ENCODE data around the gene AVPI1.

The AVPI1 gene

GRCh38 chr10:97686962-97687784, at the start of gene AVPI1:
AVPI1 (minus strand) TSS chr10:97687241; CDS start chr10:97679905, 7,336 bp downstream.
- Histone ChIP-seq H3K4me3 (ENCODE audit: severe bottlenecking) (peak within 1 kb of the TSS; percentile 72), H3K36me3 (ENCODE audit: low read depth) (peaks cover 37% of the 10 kb centered on the region), H3K27ac (ENCODE audit: poor library complexity, severe bottlenecking) (peak within 1 kb of the TSS; percentile 86), H3K9me3 (ENCODE audit: severe bottlenecking) (no peaks in the 10 kb centered on the region), H3K4me1 (ENCODE audit: insufficient read depth, poor library complexity, severe bottlenecking) (peaks cover 42% of the 10 kb centered on the region), H3K27me3 (ENCODE audit: insufficient read depth, poor library complexity, severe bottlenecking) (no peaks in the 10 kb centered on the region)
- no peak for TF ChIP-seq CTCF (IDR thresholded peaks at IDR 0.05; ENCODE audit: poor library complexity, severe bottlenecking)
- peak; percentile 70 for ATAC-seq (ENCODE audit: low read depth)
- DNase-seq (ENCODE audit: low spot score): peak; percentile 97

GRCh38 chr10:97736403-97736901, 49.4 kb upstream of the AVPI1 start:
- peaks cover 30% of the 10 kb centered on the region for H3K36me3 ChIP-seq (ENCODE audit: low read depth)
- no peaks in the 10 kb centered on the region for H3K27me3 ChIP-seq (ENCODE audit: insufficient read depth, poor library complexity, severe bottlenecking)
- H3K4me1 ChIP-seq (ENCODE audit: insufficient read depth, poor library complexity, severe bottlenecking): peaks cover 5% of the 10 kb centered on the region
- peak overlapping the region; percentile 44 for H3K27ac ChIP-seq (ENCODE audit: poor library complexity, severe bottlenecking)
- H3K9me3 ChIP-seq (ENCODE audit: severe bottlenecking): no peaks in the 10 kb centered on the region
- peak; percentile 3; the same call in 1 of the 3 replicates for ATAC-seq (ENCODE audit: low read depth)
- no peak for DNase-seq (ENCODE audit: low spot score)
- H3K4me3 ChIP-seq (ENCODE audit: severe bottlenecking): peak overlapping the region; percentile 89
- no peak for TF ChIP-seq CTCF (IDR thresholded peaks at IDR 0.05; ENCODE audit: poor library complexity, severe bottlenecking)

GRCh38 chr10:97734021-97734420, 47.0 kb upstream of the AVPI1 start:
- Histone ChIP-seq H3K27me3 (ENCODE audit: insufficient read depth, poor library complexity, severe bottlenecking) (no peaks in the 10 kb centered on the region), H3K27ac (ENCODE audit: poor library complexity, severe bottlenecking) (no peak overlapping the region), H3K4me3 (ENCODE audit: severe bottlenecking) (no peak overlapping the region), H3K36me3 (ENCODE audit: low read depth) (peaks cover 6% of the 10 kb centered on the region), H3K4me1 (ENCODE audit: insufficient read depth, poor library complexity, severe bottlenecking) (peaks cover 5% of the 10 kb centered on the region), H3K9me3 (ENCODE audit: severe bottlenecking) (no peaks in the 10 kb centered on the region)
- DNase-seq (ENCODE audit: low spot score) (no peak), ATAC-seq (ENCODE audit: low read depth) (no peak)
- no peak for TF ChIP-seq CTCF (IDR thresholded peaks at IDR 0.05; ENCODE audit: poor library complexity, severe bottlenecking)

GRCh38 chr10:97733256-97733655, 46.2 kb upstream of the AVPI1 start:
- Histone ChIP-seq H3K9me3 (ENCODE audit: severe bottlenecking) (no peaks in the 10 kb centered on the region), H3K27ac (ENCODE audit: poor library complexity, severe bottlenecking) (no peak overlapping the region), H3K4me1 (ENCODE audit: insufficient read depth, poor library complexity, severe bottlenecking) (peaks cover 4% of the 10 kb centered on the region), H3K27me3 (ENCODE audit: insufficient read depth, poor library complexity, severe bottlenecking) (no peaks in the 10 kb centered on the region), H3K36me3 (ENCODE audit: low read depth) (no peaks in the 10 kb centered on the region), H3K4me3 (ENCODE audit: severe bottlenecking) (no peak overlapping the region)
- DNase-seq (ENCODE audit: low spot score): no peak
- TF ChIP-seq CTCF (IDR thresholded peaks at IDR 0.05; ENCODE audit: poor library complexity, severe bottlenecking): no peak
- ATAC-seq (ENCODE audit: low read depth): no peak

GRCh38 chr10:97732052-97732359, 45.0 kb upstream of the AVPI1 start:
- Histone ChIP-seq H3K36me3 (ENCODE audit: low read depth) (no peaks in the 10 kb centered on the region), H3K4me3 (ENCODE audit: severe bottlenecking) (no peak overlapping the region)
- no peak for DNase-seq (ENCODE audit: low spot score)

More at GRCh38 chr10:97732052-97732359, 45.0 kb upstream of the AVPI1 start:
- Histone ChIP-seq H3K9me3 (ENCODE audit: severe bottlenecking) (no peaks in the 10 kb centered on the region), H3K27me3 (ENCODE audit: insufficient read depth, poor library complexity, severe bottlenecking) (no peaks in the 10 kb centered on the region), H3K4me1 (ENCODE audit: insufficient read depth, poor library complexity, severe bottlenecking) (no peaks in the 10 kb centered on the region), H3K27ac (ENCODE audit: poor library complexity, severe bottlenecking) (no peak overlapping the region)
- no peak for ATAC-seq (ENCODE audit: low read depth)
- TF ChIP-seq CTCF (IDR thresholded peaks at IDR 0.05; ENCODE audit: poor library complexity, severe bottlenecking): peak; percentile 69
